HG03064 (cell line): ENCODE measurements around the gene TNKS1BP1.
A peak's percentile ranks its signal among the peaks of the same experiment; 100 is the strongest.
"Not testable (repeated sequence)": the region's sequence is repeated elsewhere in the genome, so short reads cannot be mapped to it uniquely, and the experiment has no call there.

Experiments used
- ATAC-seq: cut with Tn5 transposase; IDR thresholded peaks from one replicate; pipeline ENCODE4 v1.9.1; 2021; ENCODE audit warnings: low read depth; ENCODE audit not compliant: unreplicated experiment

The TNKS1BP1 gene

GRCh38 chr11:57324886-57325734, at the start of gene TNKS1BP1:
Gene TNKS1BP1 (minus strand): TSS chr11:57324952. CDS start chr11:57321885, 3,067 bp downstream.
- peak; percentile 90 for ATAC-seq

DNA sequence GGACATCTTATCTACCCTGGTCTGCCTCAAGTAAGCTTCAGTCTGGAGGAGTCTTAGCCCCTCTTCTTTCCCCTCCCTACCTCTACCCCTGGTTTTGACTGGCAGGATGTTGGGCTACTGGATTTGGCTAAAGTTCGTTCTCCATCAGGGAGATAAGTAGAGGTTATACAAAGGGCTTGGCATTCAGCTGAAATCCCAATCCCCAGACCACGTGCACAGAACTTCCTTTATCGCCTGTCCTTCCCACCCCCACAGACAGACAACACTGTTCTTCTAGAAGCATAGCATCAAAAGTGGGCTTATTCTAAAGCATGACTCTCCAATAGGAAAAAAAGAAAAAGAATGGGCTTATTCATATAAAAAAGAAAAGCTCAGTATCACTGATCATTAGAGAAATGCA, 48.4 kb upstream of the TNKS1BP1 start:
- ATAC-seq, result no peak

DNA sequence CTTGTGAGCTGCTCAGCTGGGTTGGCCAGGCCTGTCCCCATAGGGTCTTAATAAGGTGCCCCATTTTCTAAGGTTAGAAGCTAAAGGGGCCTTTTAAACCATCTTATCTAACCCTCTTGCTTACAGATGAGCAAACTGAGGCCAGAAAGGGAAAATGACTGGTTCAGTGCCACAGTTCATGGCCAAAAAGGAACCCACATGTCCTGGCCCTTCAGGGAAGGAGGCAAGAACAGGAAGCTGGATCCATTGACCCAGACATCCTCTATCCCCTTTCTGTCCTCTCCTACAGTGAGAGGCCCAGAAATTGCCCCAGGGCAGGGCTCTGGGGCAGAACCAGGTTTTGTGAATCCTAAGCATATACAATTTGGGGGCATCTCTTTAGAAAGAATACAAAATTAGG, 46.2 kb upstream of the TNKS1BP1 start:
- ATAC-seq, result no peak

DNA sequence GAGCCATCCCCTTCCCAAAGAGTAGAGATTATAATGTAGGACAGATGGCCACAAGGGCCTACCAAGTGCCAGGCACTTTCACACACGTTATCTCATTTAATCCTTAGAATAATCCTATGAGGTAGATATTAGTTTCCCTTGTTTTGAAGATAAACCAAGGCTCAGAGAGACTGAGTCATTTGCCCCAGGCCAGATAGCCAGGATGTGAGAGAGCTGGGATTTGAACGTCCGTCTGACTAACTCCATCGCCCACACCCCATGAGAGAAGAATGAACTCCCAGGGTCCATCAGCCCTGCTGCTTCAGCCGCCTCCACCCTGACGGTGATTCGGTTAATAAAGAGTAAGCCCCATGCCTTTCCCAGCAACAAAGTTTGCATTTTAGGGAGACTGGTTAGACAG, 45.5 kb upstream of the TNKS1BP1 start:
- ATAC-seq, result no peak

DNA sequence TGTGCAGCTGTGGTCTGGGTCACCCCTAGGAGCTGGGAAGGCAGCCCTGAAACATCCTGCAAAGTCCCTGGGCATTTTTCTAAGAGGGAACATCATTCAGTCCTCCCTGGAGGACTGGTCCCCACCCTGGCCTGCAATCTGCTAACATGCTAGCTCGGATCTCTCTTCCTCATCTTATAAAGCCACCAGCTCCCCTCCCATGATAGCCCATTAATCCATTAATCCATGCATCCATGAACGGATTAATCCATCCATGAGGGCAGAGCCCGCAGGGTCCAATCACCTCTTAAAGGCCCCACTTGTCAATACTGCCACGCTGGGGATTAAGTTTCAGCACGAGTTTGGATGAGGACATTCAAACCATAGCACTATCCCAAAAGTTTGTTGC, 44.1 kb upstream of the TNKS1BP1 start:
- no peak for ATAC-seq

- ATAC-seq, result no peak
These were observed 43.5 kb upstream of the TNKS1BP1 start for GRCh38 chr11:57368106-57368844.

GRCh38 chr11:57364851-57365660, 40.3 kb upstream of the TNKS1BP1 start:
- ATAC-seq, result no peak

DNA sequence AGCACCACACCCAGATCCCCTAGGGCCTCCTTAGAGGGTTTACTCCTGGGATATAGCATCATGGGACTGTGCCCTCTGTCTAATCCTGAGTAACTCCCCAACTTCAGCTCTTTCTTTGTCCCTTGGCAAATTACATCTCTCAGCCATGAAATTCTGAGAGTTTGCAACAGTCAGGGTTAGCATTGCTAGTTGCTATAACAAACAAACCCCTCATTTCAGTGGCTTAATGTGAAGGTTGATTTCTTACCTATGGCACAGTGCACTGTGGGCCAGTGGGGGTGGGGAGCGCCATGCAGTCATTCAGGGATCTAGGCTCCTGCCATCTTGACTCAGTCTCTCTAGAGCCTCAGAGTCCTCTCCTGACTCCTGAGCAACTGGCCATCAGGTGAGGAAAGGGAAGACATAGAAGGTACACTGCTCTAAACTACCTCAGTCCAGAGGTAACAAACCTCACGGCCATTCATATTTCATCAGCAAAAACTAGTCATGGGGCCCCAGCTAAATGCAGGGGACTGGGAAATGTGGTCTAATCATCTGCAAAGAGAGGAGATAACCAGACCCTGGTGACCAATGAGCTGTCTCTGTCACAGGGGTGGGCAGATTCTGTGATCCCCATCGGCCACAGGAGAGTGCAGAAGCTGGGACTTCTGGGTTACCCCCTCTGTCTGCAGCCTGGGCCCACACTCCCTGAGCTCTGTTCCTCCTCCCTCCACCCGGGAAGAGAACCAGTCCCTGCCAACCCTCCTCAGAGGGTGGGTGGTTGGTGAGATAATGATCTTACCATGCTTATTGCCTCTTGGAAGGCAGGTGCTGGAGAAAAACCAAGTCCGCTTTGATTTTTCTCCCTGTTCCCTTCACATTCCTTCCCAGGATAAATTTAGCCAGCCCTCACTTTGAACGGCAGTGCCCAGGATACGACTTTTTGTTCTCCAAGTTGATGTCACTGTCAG, 38.7 kb upstream of the TNKS1BP1 start:
- no peak for ATAC-seq

DNA sequence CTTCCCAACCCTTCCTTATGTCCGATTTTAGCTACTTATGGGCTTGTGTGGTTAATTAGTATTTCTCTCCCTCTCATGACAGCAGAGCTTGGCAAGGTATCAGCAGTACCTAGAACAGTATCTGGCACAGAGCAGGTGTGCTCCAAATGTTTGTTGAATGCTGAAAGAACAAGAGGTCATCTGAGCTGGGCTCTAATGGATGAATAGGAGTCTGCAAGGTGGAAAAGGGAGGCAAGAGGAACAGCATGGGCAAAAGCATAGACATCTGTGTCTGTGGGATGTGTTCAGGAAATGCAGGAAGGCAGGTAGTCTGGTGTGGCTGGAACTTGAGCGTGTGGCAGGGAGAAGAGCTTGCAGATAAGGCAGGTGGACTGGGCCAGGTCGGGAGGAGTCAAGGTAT, 37.2 kb upstream of the TNKS1BP1 start:
- ATAC-seq, result no peak

- not testable (repeated sequence) for ATAC-seq
These were observed 36.7 kb upstream of the TNKS1BP1 start for GRCh38 chr11:57361420-57361819.

GRCh38 chr11:57360991-57361390, 36.2 kb upstream of the TNKS1BP1 start:
- no peak for ATAC-seq

DNA sequence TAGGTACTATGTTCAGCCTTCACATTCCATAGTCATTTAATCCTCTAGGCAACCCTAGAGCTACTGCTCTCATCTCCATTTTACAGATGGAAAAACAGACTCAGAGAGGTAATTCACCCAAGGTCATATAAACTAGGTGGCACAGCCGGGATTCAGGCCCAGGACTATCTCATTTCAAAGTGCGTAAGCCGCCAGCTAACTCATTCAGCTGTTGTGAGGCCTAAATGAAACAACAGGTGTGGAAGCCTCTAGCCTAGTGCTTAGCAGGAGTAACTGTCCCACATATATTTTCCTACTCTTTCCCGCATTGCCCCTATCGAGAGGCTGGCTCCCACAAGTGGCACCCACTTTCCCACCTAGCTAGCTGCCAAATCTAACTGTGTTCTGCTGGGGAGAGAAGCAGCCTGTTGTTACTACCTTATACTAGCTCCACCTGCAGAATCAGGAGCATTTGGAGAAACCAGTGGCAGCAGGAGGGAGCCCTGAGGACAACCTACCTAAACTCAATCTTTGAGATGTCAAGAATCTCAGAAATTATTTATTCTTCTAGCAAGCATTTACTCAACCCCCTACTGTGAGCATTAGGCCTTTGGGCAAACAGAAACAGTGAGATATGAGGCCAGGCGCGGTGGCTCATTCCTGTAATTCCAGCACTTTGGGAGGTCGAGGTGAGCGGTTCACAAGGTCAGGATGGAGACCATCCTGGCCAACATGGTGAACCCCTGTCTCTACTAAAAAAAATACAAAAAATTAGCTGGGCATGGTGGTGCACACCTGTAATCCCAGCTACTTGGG, 35.3 kb upstream of the TNKS1BP1 start:
- no peak for ATAC-seq

DNA sequence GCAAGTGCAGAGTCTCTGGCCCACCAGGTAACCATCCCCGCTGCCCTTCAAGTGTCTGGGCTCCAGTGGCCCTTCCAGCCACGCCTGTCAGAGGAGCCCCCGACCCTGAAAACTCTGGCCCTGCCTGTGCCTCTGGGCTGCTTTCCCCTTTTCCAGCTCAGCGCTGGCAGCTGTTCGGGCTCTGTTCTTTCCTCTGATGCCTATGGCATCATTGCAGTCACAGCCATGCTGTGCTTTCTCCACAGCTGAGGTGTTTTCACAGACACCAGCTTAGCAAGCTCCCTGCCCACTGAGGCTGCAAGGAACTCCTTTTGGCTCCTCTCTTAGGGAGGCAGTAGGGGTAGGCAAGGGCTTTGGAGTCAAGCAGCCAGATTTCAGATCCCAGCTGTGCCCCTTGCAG, 34.6 kb upstream of the TNKS1BP1 start:
- ATAC-seq, result no peak

GRCh38 chr11:57358991-57359390, 34.2 kb upstream of the TNKS1BP1 start:
- ATAC-seq, result no peak

DNA sequence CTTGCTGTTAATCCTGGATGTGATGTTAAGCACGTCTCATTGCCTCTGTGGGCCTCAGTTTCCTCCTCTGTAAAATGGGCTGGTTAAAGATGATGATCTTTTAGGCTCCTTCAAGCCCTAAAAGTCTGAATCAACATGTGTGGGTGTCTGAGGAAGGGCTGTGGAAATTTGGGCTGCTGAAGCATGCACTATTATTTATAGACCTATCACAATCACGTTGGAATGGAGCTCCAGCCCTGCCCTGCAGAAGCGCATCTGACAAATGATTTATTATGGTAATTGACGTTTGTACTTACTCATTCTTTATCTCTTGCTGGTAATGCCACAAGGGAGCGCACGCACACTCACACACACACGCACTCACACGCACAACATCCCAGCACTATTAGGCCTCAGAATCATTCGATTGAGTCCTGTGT, 33.8 kb upstream of the TNKS1BP1 start:
- ATAC-seq, result no peak

DNA sequence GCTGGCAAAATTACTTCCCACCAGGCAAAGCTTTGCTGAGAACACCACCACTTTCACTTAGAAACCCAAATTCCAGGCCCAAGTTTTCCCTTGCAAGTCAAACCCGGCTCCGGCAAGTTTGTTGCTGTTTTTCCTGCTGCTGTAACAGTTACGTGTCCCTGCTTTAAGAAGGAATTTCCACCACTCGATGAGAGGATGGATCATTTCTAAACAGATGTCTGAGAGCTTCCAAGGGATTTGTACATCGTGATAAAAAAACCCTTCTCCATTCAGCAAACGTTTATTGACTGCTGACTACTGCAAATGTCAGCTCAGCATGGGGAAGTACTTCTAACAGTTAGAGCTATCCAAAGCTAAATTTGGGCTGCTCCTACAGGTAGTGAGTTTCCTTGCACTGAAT, 33.1 kb upstream of the TNKS1BP1 start:
- no peak for ATAC-seq

DNA sequence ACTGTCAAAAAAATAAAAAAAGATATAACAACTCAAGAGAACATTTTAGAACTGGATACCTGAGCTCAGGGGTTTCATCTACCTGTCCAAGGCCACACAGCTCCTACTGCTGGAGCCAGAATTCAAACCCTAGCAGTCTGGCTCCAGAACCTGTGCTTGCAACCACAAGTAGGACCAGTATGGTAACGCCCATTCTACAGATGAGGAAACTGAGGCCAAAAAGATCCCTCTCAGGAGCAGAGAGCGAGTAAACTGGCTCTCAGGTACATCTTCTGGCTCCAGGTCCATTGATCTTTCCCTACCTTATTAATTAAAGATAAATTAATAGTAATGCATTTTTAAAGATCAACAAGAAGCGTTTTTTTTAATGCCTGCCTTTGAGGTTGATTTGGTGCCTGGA, 32.6 kb upstream of the TNKS1BP1 start:
- ATAC-seq, result no peak

DNA sequence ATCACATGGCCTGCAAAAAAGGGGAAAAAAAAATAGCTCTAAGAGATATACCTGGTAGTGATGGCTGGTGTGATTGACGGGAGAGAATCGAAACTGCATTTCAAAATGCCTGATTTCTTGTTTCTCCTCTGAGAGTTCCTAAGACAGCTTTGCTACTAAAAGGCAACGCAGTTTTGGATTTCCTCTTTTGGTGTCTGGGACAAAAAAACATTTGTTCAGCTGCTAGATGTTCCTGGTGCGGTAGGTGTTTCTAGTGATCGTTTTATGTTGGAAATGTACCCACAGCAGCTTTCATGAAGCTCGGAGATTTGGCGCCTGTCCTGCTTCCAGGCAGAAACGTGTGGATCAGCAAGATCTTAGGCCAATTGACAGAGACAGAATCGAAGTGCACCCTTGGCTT, 31.5 kb upstream of the TNKS1BP1 start:
- ATAC-seq, result no peak

DNA sequence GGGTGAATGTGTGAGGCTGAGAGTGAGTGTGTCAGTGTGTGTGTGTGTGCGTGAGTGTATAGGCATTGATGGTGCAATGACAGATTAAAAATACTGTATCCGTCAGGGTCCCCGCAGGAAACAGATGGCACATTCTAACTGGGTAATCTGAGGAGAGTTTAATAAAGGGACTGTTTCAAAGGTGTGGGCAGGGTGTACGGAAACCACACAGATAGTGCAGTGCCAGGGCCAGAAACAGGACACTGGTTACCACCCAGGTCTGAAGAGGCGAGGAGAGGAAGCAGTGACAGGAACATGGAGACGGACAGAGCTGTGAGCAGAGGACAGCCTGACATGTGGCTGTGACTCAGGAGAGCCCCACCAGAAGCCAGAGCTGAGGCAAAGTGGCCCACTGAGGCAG, 29.9 kb upstream of the TNKS1BP1 start:
- ATAC-seq, result no peak
